ENCODE results near the gene IDS.
"Not testable (repeated sequence)": the region's sequence is repeated elsewhere in the genome, so short reads cannot be mapped to it uniquely, and the experiment has no call there.

The IDS gene, protein sequence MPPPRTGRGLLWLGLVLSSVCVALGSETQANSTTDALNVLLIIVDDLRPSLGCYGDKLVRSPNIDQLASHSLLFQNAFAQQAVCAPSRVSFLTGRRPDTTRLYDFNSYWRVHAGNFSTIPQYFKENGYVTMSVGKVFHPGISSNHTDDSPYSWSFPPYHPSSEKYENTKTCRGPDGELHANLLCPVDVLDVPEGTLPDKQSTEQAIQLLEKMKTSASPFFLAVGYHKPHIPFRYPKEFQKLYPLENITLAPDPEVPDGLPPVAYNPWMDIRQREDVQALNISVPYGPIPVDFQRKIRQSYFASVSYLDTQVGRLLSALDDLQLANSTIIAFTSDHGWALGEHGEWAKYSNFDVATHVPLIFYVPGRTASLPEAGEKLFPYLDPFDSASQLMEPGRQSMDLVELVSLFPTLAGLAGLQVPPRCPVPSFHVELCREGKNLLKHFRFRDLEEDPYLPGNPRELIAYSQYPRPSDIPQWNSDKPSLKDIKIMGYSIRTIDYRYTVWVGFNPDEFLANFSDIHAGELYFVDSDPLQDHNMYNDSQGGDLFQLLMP

GRCh38 chrX:149504915-149505651 lies at the start of gene IDS:
Gene IDS, minus strand, starts transcription at chrX:149505306. Its CDS starts 169 bp downstream, at chrX:149505137.
- DNase-seq, result peak; percentile 88

DNA sequence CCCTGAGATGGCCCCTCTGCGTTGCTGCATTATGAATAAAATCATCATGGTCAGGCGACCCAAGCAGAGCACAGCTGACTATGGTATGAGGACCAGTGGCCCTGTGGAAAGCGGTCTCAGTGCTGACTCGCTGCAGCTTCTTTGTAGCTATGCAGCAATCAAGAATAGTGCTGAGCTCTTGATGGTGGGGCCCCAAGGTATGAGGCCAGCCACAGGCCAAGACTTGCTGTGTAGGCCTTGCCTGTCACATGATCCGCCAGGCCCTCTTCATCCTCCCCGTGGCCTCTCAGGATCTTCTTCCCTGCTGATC lies 46.8 kb upstream of the IDS start:
- not testable (repeated sequence) for DNase-seq

- not testable (repeated sequence) for DNase-seq
These were observed 46.3 kb upstream of the IDS start for GRCh38 chrX:149551245-149551938.

DNA sequence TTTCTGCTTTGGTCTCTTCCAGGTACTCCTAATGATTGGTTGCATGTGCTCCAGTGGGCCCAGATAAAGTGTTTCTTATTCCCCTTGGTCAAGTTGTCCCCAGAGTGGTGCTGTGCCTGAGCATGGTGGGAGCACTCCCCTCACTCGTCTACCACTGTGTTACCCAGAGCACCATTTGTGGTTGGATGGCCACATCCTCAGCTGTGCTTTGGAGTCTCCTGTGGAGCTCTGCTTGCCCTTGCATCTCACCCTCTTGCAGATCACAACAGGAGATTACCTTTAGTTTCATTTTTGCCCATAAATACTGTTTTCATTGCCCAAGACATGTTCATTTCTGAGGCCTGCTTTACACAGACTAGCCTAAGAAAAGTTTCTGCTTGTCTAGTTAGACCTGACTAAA lies 45.3 kb upstream of the IDS start:
- DNase-seq, result not testable (repeated sequence)

DNA sequence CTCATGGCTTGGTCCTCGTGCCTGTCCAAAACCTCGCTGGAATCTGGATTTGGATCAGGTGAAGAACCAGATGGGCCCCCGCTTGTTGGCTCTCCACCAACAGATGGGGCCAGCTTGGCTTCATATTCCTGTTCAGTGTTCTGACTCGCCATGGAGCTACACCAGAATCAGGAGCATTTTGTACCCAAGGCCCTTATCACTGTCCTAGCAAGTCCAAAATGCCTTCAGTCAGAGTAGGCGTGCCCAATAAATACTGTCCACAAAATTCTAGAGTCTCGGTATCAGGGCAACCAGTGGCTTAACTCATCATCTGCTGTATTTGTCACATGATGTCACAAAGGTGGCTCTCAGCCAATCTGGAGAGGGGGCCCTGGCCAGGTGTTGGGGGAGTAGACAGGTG lies 44.6 kb upstream of the IDS start, which contains the start of gene HSFX3:
Gene HSFX3 (minus strand): TSS at position 224 of the 400 bp plus-strand sequence. CDS start 72 bp downstream, at position 152.
- DNase-seq, result not testable (repeated sequence)

- DNase-seq, result not testable (repeated sequence)
These were observed 42.7 kb upstream of the IDS start for GRCh38 chrX:149547782-149548181.

DNA sequence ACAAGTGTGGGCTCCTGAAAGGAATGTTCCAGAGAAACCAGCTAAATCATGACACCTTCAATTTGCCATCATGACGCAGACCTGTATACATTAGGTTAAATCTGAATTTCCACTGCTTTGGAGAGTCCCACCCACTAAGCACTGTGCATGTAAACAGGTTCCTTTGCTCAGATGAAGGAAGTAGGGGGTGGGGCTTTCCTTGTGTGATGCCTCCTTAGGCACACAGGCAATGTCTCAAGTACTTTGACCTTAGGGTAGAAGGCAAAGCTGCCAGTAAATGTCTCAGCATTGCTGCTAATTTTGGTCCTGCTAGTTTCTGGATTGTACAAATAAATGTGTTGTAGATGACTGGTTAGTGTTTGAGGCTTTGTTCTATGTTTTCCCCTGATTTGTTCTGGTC lies 41.9 kb upstream of the IDS start:
- not testable (repeated sequence) for DNase-seq

DNA sequence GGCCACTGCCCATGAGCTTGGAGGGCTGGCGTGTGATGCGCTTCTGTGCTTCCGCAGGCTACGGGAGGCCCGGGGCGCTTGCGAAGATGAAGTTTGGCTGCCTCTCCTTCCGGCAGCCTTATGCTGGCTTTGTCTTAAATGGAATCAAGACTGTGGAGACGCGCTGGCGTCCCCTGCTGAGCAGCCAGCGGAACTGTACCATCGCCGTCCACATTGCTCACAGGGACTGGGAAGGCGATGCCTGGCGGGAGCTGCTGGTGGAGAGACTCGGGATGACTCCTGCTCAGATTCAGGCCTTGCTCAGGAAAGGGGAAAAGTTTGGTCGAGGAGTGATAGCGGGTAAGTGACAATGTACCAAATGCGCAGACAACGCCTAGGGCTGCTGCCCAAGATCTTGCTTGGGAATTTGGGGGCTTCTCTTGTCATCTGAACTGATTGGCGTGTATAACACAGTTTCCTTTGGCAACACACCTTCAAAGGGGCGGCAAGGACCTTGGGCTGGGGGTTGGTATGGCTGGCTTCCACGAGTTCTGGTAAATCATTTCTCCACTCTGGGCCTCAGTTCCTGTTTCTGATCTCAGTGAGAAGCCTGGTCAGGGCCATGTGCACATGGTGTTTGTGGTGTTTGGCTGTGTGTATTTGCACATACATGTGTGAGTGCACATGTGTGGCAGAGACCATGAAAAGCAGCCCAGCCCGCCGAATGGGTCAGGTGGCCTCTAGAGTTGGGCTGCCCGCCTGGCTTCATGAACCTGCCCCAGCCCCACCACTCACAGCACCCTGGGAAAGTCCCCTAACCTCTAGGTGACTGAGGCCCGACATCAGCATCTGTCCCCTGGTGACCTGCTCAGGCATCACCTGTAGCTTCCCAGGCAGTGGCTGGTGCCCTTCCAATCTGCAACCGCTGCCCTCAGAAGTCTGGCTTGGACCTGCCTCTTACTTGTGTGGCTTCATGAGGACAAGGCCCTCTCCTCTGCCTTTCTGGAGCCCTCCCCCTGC lies 40.7 kb upstream of the IDS start:
- not testable (repeated sequence) for DNase-seq

DNA sequence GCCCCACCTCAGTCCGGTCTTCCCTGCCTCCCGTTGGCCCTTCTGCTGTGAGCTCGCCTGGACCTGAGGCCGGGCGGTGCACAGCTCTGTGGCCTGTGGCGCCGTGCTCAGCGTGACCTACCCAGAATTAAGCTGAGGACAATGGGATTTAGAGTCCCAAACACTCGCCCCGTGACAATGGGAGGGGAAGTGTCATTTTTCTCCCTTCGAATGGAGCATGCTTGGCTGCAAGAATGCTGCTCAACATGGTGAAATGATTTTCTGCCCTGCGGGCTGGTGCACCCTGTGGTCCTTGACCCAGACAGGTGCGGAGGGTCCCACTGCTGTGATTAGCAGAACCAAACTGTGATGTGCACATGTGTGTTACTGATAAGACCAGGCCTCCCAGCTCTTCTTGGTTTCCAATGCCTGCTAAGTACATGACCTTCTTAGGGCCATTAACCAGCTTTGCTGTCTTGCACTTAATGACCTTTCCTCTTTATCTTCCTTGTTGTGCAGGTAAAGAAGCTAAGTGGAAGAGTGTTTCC lies 36.5 kb upstream of the IDS start:
- DNase-seq, result peak; percentile 31

GRCh38 chrX:149540621-149541520 lies 35.8 kb upstream of the IDS start, which contains the start of gene EOLA1:
Gene EOLA1, plus strand, starts transcription at chrX:149541012. Its CDS starts 4,619 bp downstream, at chrX:149545631.
- DNase-seq, result peak; percentile 96

DNA sequence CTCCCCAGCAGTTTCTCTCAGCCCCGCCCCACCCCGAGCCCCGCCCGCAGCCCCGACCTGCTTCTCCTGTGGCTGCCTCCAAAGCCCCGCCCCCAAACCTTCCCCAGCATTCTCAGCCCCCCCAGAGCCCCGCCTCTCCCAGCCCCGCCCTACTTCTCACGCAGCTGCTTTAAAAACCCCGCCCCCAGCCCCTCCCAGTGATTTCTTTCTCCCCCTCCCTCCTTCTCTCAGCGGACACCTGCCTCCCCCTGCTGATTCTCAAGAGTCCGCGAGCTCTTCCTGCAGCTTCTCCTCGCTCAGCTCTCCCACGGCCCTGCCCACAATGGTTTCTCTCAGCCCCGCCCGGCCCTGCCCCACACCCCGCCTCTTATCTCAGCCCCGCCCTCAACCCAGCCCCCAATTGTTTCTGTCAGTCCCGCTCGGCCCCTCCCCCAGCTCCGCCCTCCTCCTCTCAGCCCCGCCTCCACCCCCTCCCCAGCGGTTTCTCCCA lies 35.1 kb upstream of the IDS start:
- DNase-seq, result peak; percentile 79

DNA sequence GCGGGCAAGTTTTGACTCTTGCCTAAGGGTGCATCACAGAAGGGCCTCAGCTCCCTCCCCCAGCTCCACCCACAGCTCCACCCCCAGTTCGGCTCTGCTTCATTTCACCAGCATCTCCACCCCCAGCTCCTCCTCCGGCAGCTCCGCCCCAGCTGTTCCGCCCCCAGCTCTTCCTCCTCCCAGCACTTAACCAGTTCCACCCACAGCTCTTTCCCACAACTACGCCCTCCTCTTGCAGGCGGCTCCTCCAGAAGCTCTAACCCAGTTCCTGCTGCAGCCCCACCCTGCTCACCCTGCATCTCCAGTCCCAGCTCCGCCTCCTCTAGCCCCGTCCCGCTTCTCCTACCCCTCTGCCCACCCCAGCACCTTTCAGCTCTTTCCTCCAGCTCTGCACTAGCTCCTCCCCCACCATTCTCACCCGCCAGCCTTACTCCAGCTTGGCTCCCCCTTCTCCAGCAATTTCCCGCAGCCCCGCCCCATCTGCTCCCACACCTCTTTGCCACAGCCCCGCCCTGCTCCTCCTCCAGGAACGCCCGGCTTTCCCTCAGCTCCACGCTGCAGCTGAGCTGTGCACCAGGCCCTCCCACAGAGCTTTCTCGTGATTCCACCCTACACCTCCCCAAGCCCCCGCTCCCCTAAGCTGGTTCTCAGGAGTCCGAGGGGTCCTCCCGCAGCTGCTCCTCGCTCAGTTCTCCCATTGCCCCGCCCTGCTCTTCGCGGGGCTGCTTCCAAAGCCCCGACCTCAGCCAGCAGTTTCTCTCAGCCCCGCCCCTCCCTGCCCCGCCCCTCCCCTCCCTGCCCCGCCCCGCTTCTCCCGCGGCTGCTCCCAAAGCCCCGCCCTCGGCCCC lies 34.4 kb upstream of the IDS start:
- DNase-seq, result peak; percentile 93

- DNase-seq, result not testable (repeated sequence)
These were observed 32.4 kb upstream of the IDS start for GRCh38 chrX:149537474-149537873.

DNA sequence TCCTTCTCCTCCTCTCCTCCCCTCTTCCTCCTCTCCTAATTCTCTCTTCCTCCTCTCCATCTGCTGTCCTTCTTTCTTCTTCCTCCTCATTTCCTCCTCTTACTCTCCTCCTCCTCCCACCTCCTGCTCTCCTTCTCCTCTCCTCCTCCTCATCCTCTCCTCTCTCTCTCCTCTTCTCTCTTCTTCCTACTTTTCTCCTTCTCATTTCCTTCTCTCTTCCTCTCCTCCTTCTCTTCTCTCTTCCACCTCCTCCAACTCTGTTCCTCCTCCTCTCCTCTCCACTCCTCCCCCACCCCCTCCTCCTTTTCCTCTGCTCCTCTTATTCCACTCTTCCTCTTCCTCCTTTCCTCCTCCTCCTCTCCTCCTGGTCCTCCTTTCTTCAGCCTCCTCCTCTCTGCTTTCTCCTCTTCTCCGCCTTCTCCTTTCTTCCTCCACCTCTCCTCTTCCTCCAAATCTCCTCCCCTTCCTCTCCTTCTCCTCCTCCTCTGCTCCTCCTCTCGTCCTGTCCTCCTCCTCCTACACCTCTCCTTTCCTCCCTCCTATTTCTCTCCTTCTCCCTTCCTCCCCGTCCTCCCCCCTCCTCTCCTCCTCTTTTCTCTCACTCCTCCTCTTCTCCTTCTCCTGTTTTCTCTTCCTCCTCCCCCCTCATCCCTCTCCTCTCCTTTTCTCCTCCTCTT lies 30.0 kb upstream of the IDS start:
- not testable (repeated sequence) for DNase-seq

DNA sequence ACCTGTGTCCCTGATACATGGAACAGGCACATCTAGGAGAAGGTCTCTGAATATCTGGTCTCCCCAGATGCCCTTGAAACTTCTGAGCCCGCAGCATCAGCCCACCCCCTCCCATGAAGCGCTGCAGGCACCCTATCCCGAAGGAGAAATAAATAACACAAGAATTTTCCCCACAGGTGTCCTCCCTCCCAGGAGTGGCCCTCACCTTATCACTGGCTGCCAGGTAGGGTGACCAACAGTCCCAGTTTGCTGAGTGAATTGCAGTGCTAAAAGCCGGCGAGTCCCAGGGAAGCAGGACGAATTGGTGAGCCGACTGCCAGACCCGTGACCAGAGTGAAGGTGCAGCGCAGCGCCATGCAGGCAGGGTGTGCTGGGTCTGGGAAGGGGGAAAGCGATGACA lies 28.9 kb upstream of the IDS start:
- DNase-seq, result not testable (repeated sequence)

- not testable (repeated sequence) for DNase-seq
These were observed 27.8 kb upstream of the IDS start for GRCh38 chrX:149532868-149533267.

- DNase-seq, result no peak
These were observed 26.5 kb upstream of the IDS start for GRCh38 chrX:149531599-149531998.

DNA sequence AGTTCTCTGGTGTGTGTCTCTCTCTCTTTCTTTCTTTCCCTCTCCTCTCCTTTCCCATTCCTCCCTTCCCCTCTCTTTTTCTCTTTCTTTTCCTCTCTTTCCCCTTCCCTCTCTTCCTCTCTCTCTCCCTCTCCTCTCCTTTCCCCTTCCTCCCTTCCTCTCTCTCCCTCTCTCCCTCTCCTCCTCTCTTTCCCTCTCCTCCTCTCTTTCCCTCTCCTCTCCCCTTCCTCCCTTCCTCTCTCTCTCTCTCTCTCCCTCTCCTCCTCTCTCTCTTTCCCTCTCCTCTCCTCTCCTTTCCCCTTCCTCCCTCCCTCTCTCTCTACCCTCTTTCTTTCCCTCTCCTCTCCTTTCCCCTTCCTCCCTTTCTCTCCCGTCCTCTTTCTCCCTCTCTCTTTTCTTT lies 23.3 kb upstream of the IDS start:
- DNase-seq, result no peak

GRCh38 chrX:149527705-149528104 lies 22.6 kb upstream of the IDS start:
- peak; percentile 60 for DNase-seq

Data from hematopoietic multipotent progenitor cell treated with erythropoietin and hydrocortisone succinate and interleukin-3 and kit ligand, for 8 days (in vitro differentiated cells).